NCI-H2196 (cell line): ENCODE results near the gene CEP95.

Source experiments
- DNase-seq: peaks from one replicate; lab custom pipeline; 2025; ENCODE audit not compliant: unreplicated experiment; lab: John Stamatoyannopoulos, UW

The CEP95 gene

GRCh38 chr17:64515829-64516228 is 9.1 kb downstream of the CEP95 start:
- no peak for DNase-seq

- DNase-seq = no peak
Observed at GRCh38 chr17:64519601-64520000, 12.8 kb downstream of the CEP95 start.

- DNase-seq = no peak
Observed at GRCh38 chr17:64520359-64520758, 13.6 kb downstream of the CEP95 start.

GRCh38 chr17:64527914-64528313 is 21.1 kb downstream of the CEP95 start:
- no peak for DNase-seq

- DNase-seq = no peak
Observed at GRCh38 chr17:64529221-64529620, 22.4 kb downstream of the CEP95 start.

GRCh38 chr17:64531955-64532371 is 25.2 kb downstream of the CEP95 start:
- no peak for DNase-seq

GRCh38 chr17:64532409-64532808 is 25.6 kb downstream of the CEP95 start:
- DNase-seq = no peak

GRCh38 chr17:64533784-64534183 is 27.0 kb downstream of the CEP95 start:
- DNase-seq = no peak

GRCh38 chr17:64534187-64534586 is 27.4 kb downstream of the CEP95 start:
- no peak for DNase-seq

- no peak for DNase-seq
Observed at GRCh38 chr17:64535357-64535756, 28.6 kb downstream of the CEP95 start.

- no peak for DNase-seq
Observed at GRCh38 chr17:64536913-64537312, 30.1 kb downstream of the CEP95 start.

- no peak for DNase-seq
Observed at GRCh38 chr17:64537488-64537887, 30.7 kb downstream of the CEP95 start.

GRCh38 chr17:64538508-64539130 is 31.8 kb downstream of the CEP95 start:
- no peak for DNase-seq

- DNase-seq = no peak
Observed at GRCh38 chr17:64540118-64540776, 33.5 kb downstream of the CEP95 start.

GRCh38 chr17:64544742-64545141 is 38.0 kb downstream of the CEP95 start:
- no peak for DNase-seq

GRCh38 chr17:64546716-64547115 is 39.9 kb downstream of the CEP95 start:
- DNase-seq = no peak

GRCh38 chr17:64547319-64547718 is 40.5 kb downstream of the CEP95 start:
- no peak for DNase-seq

GRCh38 chr17:64551461-64551860 is 44.7 kb downstream of the CEP95 start:
- DNase-seq = no peak

- no peak for DNase-seq
Observed at GRCh38 chr17:64554028-64554637, 47.4 kb downstream of the CEP95 start.

GRCh38 chr17:64555281-64555680 is 48.5 kb downstream of the CEP95 start:
- DNase-seq = no peak

- no peak for DNase-seq
Observed at GRCh38 chr17:64564098-64564497, 57.3 kb downstream of the CEP95 start.

GRCh38 chr17:64565563-64565962 is 58.8 kb downstream of the CEP95 start:
- no peak for DNase-seq
